Trophoblast cell (in vitro differentiated cells and primary cell): Measurements from ENCODE around the gene PIPOX.

Experiments
- DNase-seq, 2 donors: peaks; one replicate each; pipeline ENCODE4 v3.0.0-alpha.2; 2016
- H2AFZ ChIP-seq: 2 replicates; pipeline ENCODE4 v1.6.1; 2013; ENCODE audit warnings: low read length, moderate library complexity, mild to moderate bottlenecking; ENCODE audit not compliant: insufficient read depth, poor library complexity
- H2AK5ac ChIP-seq: 2 replicates; pipeline ENCODE4 v1.6.1; 2013; ENCODE audit warnings: mild to moderate bottlenecking, low read length
- H2BK120ac ChIP-seq: 2 replicates; pipeline ENCODE4 v1.6.1; 2013; ENCODE audit warnings: low read length, mild to moderate bottlenecking, moderate library complexity; ENCODE audit not compliant: insufficient read depth, poor library complexity
- H2BK12ac ChIP-seq: 2 replicates; pipeline ENCODE4 v1.6.1; 2013; ENCODE audit warnings: mild to moderate bottlenecking, low read length, moderate library complexity
- H2BK5ac ChIP-seq: 2 replicates; pipeline ENCODE4 v1.6.1; 2013; ENCODE audit warnings: low read length, low read depth, moderate library complexity, mild to moderate bottlenecking; ENCODE audit not compliant: poor library complexity
- H3K14ac ChIP-seq: 2 replicates; pipeline ENCODE4 v1.6.1; 2013; ENCODE audit warnings: mild to moderate bottlenecking, low read length
- H3K18ac ChIP-seq: 2 replicates; pipeline ENCODE4 v1.6.1; 2013; ENCODE audit warnings: mild to moderate bottlenecking, low read length
- H3K23ac ChIP-seq: 2 replicates; pipeline ENCODE4 v1.6.1; 2013; ENCODE audit warnings: low read length
- H3K27ac ChIP-seq: 2 replicates; pipeline ENCODE4 v1.5.1; 2013; ENCODE audit warnings: low read depth, mild to moderate bottlenecking, inconsistent platforms, low read length, moderate library complexity
- H3K27me3 ChIP-seq: 2 replicates; pipeline ENCODE4 v1.6.1; 2013; ENCODE audit warnings: inconsistent platforms, mild to moderate bottlenecking, low read length, moderate library complexity; ENCODE audit not compliant: insufficient read depth
- H3K36me3 ChIP-seq, 2 experiments: 1 replicate in 1 of 2; 2 replicates in 1 of 2; pipeline ENCODE4 v1.6.1; 2013; ENCODE audit warnings: low read length in 2 of 2, mild to moderate bottlenecking in 2 of 2, moderate library complexity in 1 of 2; ENCODE audit not compliant: insufficient read depth in 2 of 2, control insufficient read depth in 1 of 2
- H3K4ac ChIP-seq: 2 replicates; pipeline ENCODE4 v1.6.1; 2013; ENCODE audit warnings: low read depth, mild to moderate bottlenecking, low read length, moderate library complexity
- H3K4me1 ChIP-seq, 2 experiments: 1 replicate in 1 of 2; 2 replicates in 1 of 2; pipeline ENCODE4 v1.6.1; 2013; ENCODE audit warnings: low read length in 2 of 2, mild to moderate bottlenecking in 2 of 2, moderate library complexity in 1 of 2; ENCODE audit not compliant: insufficient read depth in 2 of 2, control insufficient read depth in 1 of 2
- H3K4me2 ChIP-seq: 2 replicates; pipeline ENCODE4 v1.6.1; 2013; ENCODE audit warnings: inconsistent platforms, mild to moderate bottlenecking, low read length, moderate library complexity
- H3K4me3 ChIP-seq: 2 replicates; pipeline ENCODE4 v1.5.1; 2013; ENCODE audit warnings: mild to moderate bottlenecking, low read depth, low read length, inconsistent platforms
- H3K79me1 ChIP-seq: one replicate; pipeline ENCODE4 v1.6.1; 2013; ENCODE audit warnings: low read length
- H3K79me2 ChIP-seq: 2 replicates; pipeline ENCODE4 v1.6.1; 2013; ENCODE audit warnings: low read length, mild to moderate bottlenecking; ENCODE audit not compliant: control insufficient read depth, insufficient read depth, poor library complexity
- H3K9ac ChIP-seq: 2 replicates; pipeline ENCODE4 v1.6.1; 2013; ENCODE audit warnings: mild to moderate bottlenecking, low read length
- H3K9me3 ChIP-seq: 2 replicates; pipeline ENCODE4 v1.6.1; 2013; ENCODE audit warnings: low read depth, mild to moderate bottlenecking, control low read depth, inconsistent platforms, low read length; ENCODE audit not compliant: insufficient read depth
- H4K12ac ChIP-seq: 2 replicates; pipeline ENCODE4 v1.6.1; 2013; ENCODE audit warnings: low read depth, mild to moderate bottlenecking, low read length, moderate library complexity
- H4K8ac ChIP-seq: 2 replicates; pipeline ENCODE4 v1.6.1; 2013; ENCODE audit warnings: low read depth, mild to moderate bottlenecking, low read length, moderate library complexity
- H4K91ac ChIP-seq: one replicate; pipeline ENCODE4 v1.6.1; 2013; ENCODE audit warnings: low read depth, mild to moderate bottlenecking, low read length, moderate library complexity
- WGBS: extraction: QIAGEN DNeasy Blood & Tissue Kit; methylation state at CpG from one replicate; pipeline ENCODE4 v1.1.7; 2013; ENCODE audit warnings: missing lambda C conversion rate; ENCODE audit not compliant: insufficient read length, insufficient coverage; ENCODE audit errors: extremely low coverage; 5-methylcytosine and 5-hydroxymethylcytosine counted together

The PIPOX gene

GRCh38 chr17:29031488-29031887 is 11.5 kb upstream of the PIPOX start:
- no peak for DNase-seq
- Histone ChIP-seq H4K91ac (no peak overlapping the region), H3K4me3 (no peak overlapping the region), H2BK12ac (no peak overlapping the region), H3K23ac (no peak overlapping the region), H3K4me2 (no peak overlapping the region), H3K9ac (no peak overlapping the region), H3K79me1 (no peaks in the 10 kb centered on the region), H3K79me2 (no peaks in the 10 kb centered on the region), H4K8ac (no peak overlapping the region), H2AFZ (no peak overlapping the region), H2BK120ac (no peak overlapping the region), H3K4ac (no peak overlapping the region), H3K14ac (no peak overlapping the region), H3K4me1 (peaks cover 0 to 10% of the 10 kb centered on the region in 2 experiments), H2AK5ac (no peak overlapping the region), H3K36me3 (no peaks in the 10 kb centered on the region), H3K9me3 (peaks cover 3% of the 10 kb centered on the region), H3K18ac (no peak overlapping the region), H2BK5ac (no peak overlapping the region), H4K12ac (no peak overlapping the region), H3K27ac (no peak overlapping the region), H3K27me3 (peaks cover 5% of the 10 kb centered on the region)
- no CpG with 5 or more reads among the region's 5 CpGs for WGBS

GRCh38 chr17:29032013-29032856 is 10.7 kb upstream of the PIPOX start:
- Histone ChIP-seq H3K27me3 (peaks cover 5% of the 10 kb centered on the region), H3K79me2 (no peaks in the 10 kb centered on the region), H3K4me2 (peak overlapping the region; percentile 4), H2BK12ac (no peak overlapping the region), H2BK5ac (no peak overlapping the region), H2BK120ac (no peak overlapping the region), H3K18ac (no peak overlapping the region), H3K9me3 (peaks cover 3% of the 10 kb centered on the region), H4K12ac (no peak overlapping the region), H2AK5ac (no peak overlapping the region), H3K4me3 (no peak overlapping the region), H4K91ac (no peak overlapping the region), H3K79me1 (no peaks in the 10 kb centered on the region), H3K36me3 (no peaks in the 10 kb centered on the region), H4K8ac (no peak overlapping the region), H3K23ac (no peak overlapping the region), H2AFZ (no peak overlapping the region), H3K4ac (no peak overlapping the region), H3K27ac (no peak overlapping the region), H3K9ac (no peak overlapping the region), H3K14ac (no peak overlapping the region), H3K4me1 (peaks cover 0 to 10% of the 10 kb centered on the region in 2 experiments)
- no CpG with 5 or more reads among the region's 11 CpGs for WGBS
- peak in 1 of 2 donors; percentile 53 for DNase-seq

GRCh38 chr17:29032857-29033197 is 10.1 kb upstream of the PIPOX start:
- H3K4ac ChIP-seq = no peak overlapping the region
- no peak overlapping the region for H3K18ac ChIP-seq
- H3K4me3 ChIP-seq = no peak overlapping the region
- H3K4me1 ChIP-seq = peaks cover 0 to 10% of the 10 kb centered on the region in 2 experiments
- H3K79me1 ChIP-seq = no peaks in the 10 kb centered on the region
- no peaks in the 10 kb centered on the region for H3K79me2 ChIP-seq
- peaks cover 3% of the 10 kb centered on the region for H3K9me3 ChIP-seq
- no peak overlapping the region for H2AFZ ChIP-seq
- no peak overlapping the region for H2AK5ac ChIP-seq
- peak overlapping the region; percentile 4 for H3K4me2 ChIP-seq
- no peak overlapping the region for H2BK12ac ChIP-seq
- H4K91ac ChIP-seq = no peak overlapping the region
- H3K27me3 ChIP-seq = peaks cover 5% of the 10 kb centered on the region
- no peak overlapping the region for H4K12ac ChIP-seq
- H3K14ac ChIP-seq = no peak overlapping the region
- H3K9ac ChIP-seq = no peak overlapping the region
- no peaks in the 10 kb centered on the region for H3K36me3 ChIP-seq
- no peak overlapping the region for H4K8ac ChIP-seq
- H2BK5ac ChIP-seq = no peak overlapping the region
- WGBS = no CpG with 5 or more reads among the region's 6 CpGs
- DNase-seq = peak; percentile 84 to 88
- H2BK120ac ChIP-seq = no peak overlapping the region
- H3K23ac ChIP-seq = no peak overlapping the region
- H3K27ac ChIP-seq = no peak overlapping the region

GRCh38 chr17:29034510-29034909 is 8.4 kb upstream of the PIPOX start:
- no peak overlapping the region for H4K8ac ChIP-seq
- H2AK5ac ChIP-seq = no peak overlapping the region
- H4K12ac ChIP-seq = no peak overlapping the region
- H2AFZ ChIP-seq = no peak overlapping the region
- H3K4me2 ChIP-seq = no peak overlapping the region
- no CpG with 5 or more reads among the region's 1 CpG for WGBS
- H3K4me3 ChIP-seq = no peak overlapping the region
- peaks cover 0 to 10% of the 10 kb centered on the region in 2 experiments for H3K4me1 ChIP-seq
- H4K91ac ChIP-seq = no peak overlapping the region
- DNase-seq = no peak
- no peak overlapping the region for H3K14ac ChIP-seq
- H3K36me3 ChIP-seq = no peaks in the 10 kb centered on the region
- no peak overlapping the region for H2BK5ac ChIP-seq
- H3K18ac ChIP-seq = no peak overlapping the region
- no peaks in the 10 kb centered on the region for H3K79me1 ChIP-seq
- no peak overlapping the region for H2BK120ac ChIP-seq
- no peak overlapping the region for H3K4ac ChIP-seq
- H3K9me3 ChIP-seq = peaks cover 3% of the 10 kb centered on the region
- H3K23ac ChIP-seq = no peak overlapping the region
- no peaks in the 10 kb centered on the region for H3K79me2 ChIP-seq
- H3K9ac ChIP-seq = no peak overlapping the region
- H3K27ac ChIP-seq = no peak overlapping the region
- peaks cover 5% of the 10 kb centered on the region for H3K27me3 ChIP-seq
- no peak overlapping the region for H2BK12ac ChIP-seq
